ENCODE data around the gene SNX8. TPM values are rescaled to one million over a fixed set of nuclear protein-coding genes. Genes with fewer than 3 reads are reported as not detected.

Gene SNX8
- total and polyA plus RNA-seq, 9 of the 15 experiments (the other 6 are each of a cell fraction or from before 2014, with no cell fraction given), result 2.7 to 51.6 (median 16.9) TPM

DNA sequence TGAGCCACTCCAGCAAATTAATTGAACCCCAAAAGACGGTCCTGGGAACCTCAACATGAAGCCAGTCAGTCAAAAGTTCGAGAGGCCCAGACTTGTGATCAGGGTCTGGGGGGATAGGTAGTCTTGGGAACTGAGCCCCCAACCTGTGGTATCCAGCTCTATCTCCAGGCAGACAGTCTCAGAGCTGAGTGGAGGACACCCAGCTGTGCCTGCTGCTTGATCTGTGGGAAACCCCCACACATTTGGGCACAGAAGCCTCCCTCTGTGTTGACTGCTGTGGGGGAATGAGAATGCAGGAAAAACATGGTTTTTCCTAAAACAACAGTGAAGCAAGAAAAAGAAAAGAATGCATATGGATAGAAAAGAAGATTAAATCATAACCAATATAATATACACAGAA is 16.3 kb upstream of the SNX8 start (continued):
- TF ChIP-seq ZNF75A (CRISPR knock-in tag; IDR thresholded peaks at IDR 0.05), result no peak
- no peak for TF ChIP-seq NELFE (IDR thresholded peaks at IDR 0.05; ENCODE audit: insufficient read depth, insufficient read length)

DNA sequence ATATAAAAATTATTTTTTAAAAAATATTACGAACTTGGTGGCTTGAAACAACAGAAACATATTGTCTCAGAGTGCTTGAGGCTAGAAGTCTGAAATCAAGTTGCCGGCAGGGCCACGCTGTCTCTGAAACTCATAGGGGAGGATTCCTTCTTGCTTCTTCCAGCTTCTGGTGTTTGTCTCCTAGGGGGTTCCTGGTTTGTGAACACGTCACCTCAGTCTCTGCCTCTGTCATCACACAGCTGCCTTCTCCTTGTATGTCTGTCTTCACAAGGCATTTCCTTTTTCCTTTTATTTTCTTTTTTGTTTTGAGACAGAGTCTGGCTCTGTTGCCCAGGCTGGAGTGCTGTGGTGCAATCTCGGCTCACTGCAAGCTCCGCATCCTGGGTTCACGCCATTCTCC is 12.7 kb upstream of the SNX8 start:
- Histone ChIP-seq H3K36me3 (ENCODE audit: control insufficient read depth, insufficient read depth, low read length) (no peaks in the 10 kb centered on the region), H3K9me1 (ENCODE audit: control insufficient read depth, insufficient read depth, low read length) (no peaks in the 10 kb centered on the region)

More for the DNA sequence above, 12.7 kb upstream of the SNX8 start:
- Histone ChIP-seq H3K9ac (ENCODE audit: insufficient read depth in 1 of 2, low read depth in 2 of 2, low read length in 2 of 2) (no peak overlapping the region), H3K27ac (ENCODE audit: extremely low read depth, low read depth, low read length) (no peak overlapping the region), H3K4me1 (replicated peaks in 1 of 2; ENCODE audit: control insufficient read depth in 2 of 2, insufficient read depth in 2 of 2, low read length in 2 of 2) (peaks cover 8 to 24% of the 10 kb centered on the region in 2 experiments; a peak in 4 of 5 replicates), H3K27me3 (ENCODE audit: control insufficient read depth in 2 of 2, insufficient read depth in 2 of 2, low read length in 2 of 2) (no peaks in the 10 kb centered on the region), H3K4me3 (no peak overlapping the region), H3K9me3 (replicated peaks; ENCODE audit: control insufficient read depth, insufficient read depth, low read depth, low read length) (no peaks in the 10 kb centered on the region), H3K4me2 (ENCODE audit: insufficient read depth, low read length) (no peak overlapping the region), H4K20me1 (replicated peaks; ENCODE audit: control insufficient read depth, insufficient read depth, low read length) (no peaks in the 10 kb centered on the region), H3K79me2 (ENCODE audit: control insufficient read depth, insufficient read depth, low read length) (no peaks in the 10 kb centered on the region), H2AFZ (ENCODE audit: low read depth, low read length) (no peak overlapping the region)
- TF ChIP-seq ZNF12 (CRISPR knock-in tag; IDR thresholded peaks at IDR 0.05) (no peak), ZNF121 (CRISPR knock-in tag; conservative IDR thresholded peaks at IDR 0.05) (peak; percentile 53; the same call in 1 of the 2 replicates), ZNF639 (CRISPR knock-in tag; conservative IDR thresholded peaks at IDR 0.05 in 1 of 2, IDR thresholded peaks at IDR 0.05 in 1 of 2) (no peak)
- TF ChIP-seq, protein P1, sequence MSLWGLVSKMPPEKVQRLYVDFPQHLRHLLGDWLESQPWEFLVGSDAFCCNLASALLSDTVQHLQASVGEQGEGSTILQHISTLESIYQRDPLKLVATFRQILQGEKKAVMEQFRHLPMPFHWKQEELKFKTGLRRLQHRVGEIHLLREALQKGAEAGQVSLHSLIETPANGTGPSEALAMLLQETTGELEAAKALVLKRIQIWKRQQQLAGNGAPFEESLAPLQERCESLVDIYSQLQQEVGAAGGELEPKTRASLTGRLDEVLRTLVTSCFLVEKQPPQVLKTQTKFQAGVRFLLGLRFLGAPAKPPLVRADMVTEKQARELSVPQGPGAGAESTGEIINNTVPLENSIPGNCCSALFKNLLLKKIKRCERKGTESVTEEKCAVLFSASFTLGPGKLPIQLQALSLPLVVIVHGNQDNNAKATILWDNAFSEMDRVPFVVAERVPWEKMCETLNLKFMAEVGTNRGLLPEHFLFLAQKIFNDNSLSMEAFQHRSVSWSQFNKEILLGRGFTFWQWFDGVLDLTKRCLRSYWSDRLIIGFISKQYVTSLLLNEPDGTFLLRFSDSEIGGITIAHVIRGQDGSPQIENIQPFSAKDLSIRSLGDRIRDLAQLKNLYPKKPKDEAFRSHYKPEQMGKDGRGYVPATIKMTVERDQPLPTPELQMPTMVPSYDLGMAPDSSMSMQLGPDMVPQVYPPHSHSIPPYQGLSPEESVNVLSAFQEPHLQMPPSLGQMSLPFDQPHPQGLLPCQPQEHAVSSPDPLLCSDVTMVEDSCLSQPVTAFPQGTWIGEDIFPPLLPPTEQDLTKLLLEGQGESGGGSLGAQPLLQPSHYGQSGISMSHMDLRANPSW (CRISPR knock-in tag; IDR thresholded peaks at IDR 0.05), result no peak
- no TSS peak for BruUV-seq (replicated peaks)
- ATAC-seq (no peak), FAIRE-seq (no peak), DNase-seq (ENCODE audit: extremely low read depth in 1 of 4, low spot score in 3 of 4) (no peak)
- 85% methylated on average over 7 of the region's 7 CpGs for WGBS (ENCODE audit: insufficient coverage, low coverage, missing lambda C conversion rate)
- in situ Hi-C loops (cut with MboI) (no loop called here), intact Hi-C loops (cut with micrococcal nuclease) (no loop called here)
- CTCF ChIA-PET (ENCODE audit: low intra/inter-chr PET ratio), result no interaction called here
- POLR2A ChIA-PET, result no interaction called here

Data from K562 (cell line).